HL-60 (cell line): ENCODE measurements around the gene LRRC4C.

Experiments
- DNase-seq, 2 experiments: peaks; one replicate each; pipeline ENCODE4 v3.0.0-alpha.2; 2010 to 2020; ENCODE audit warnings: low read depth in 1 of 2, low spot score in 1 of 2
- H3K27ac ChIP-seq: fragments of 250-450 bp; sonication (Bioruptor Pico); replicated peaks from 2 replicates; pipeline ENCODE4 v1.5.1; 2020; ENCODE audit warnings: mild to moderate bottlenecking, moderate library complexity
- H3K27me3 ChIP-seq: fragments of 250-450 bp; sonication (Bioruptor Pico); 2 replicates; pipeline ENCODE4 v1.5.1; 2021; ENCODE audit warnings: mild to moderate bottlenecking, moderate library complexity; ENCODE audit not compliant: insufficient read depth, poor library complexity, severe bottlenecking
- H3K4me3 ChIP-seq: replicated peaks from 2 replicates; pipeline ENCODE4 v1.5.1; 2011; ENCODE audit warnings: mild to moderate bottlenecking, control low read depth, low read length; ENCODE audit not compliant: insufficient read depth
- CTCF ChIP-seq: IDR thresholded peaks from one replicate; pipeline ENCODE4 v1.5.1; 2011; ENCODE audit warnings: low read length, control low read depth, inconsistent platforms; ENCODE audit not compliant: insufficient read depth
- GABPA ChIP-seq: IDR thresholded peaks from 2 replicates; pipeline ENCODE4 v1.6.1; 2012; ENCODE audit warnings: low read depth
- POLR2AphosphoS5 ChIP-seq: IDR thresholded peaks from 2 replicates; pipeline ENCODE4 v1.6.1; 2012; ENCODE audit warnings: low read depth
- REST ChIP-seq: IDR thresholded peaks from 2 replicates; pipeline ENCODE4 v1.6.1; 2012; ENCODE audit warnings: low read depth; ENCODE audit not compliant: insufficient replicate concordance
- SPI1 ChIP-seq: IDR thresholded peaks from 2 replicates; pipeline ENCODE4 v1.6.1; 2012; ENCODE audit warnings: low read depth, mild to moderate bottlenecking, borderline replicate concordance

Gene LRRC4C

GRCh38 chr11:40759341-40759740 is 700.1 kb downstream of the LRRC4C start:
- Histone ChIP-seq H3K27ac (no peak overlapping the region), H3K27me3 (no peaks in the 10 kb centered on the region), H3K4me3 (no peak overlapping the region)
- no peak for TF ChIP-seq SPI1
- TF ChIP-seq REST: no peak
- no peak for TF ChIP-seq CTCF
- no peak for TF ChIP-seq GABPA
- no peak for TF ChIP-seq POLR2AphosphoS5
- no peak for DNase-seq

GRCh38 chr11:40754297-40754696 is 705.2 kb downstream of the LRRC4C start:
- H3K27me3 ChIP-seq: no peaks in the 10 kb centered on the region
- no peak overlapping the region for H3K27ac ChIP-seq
- TF ChIP-seq CTCF (no peak), GABPA (no peak), POLR2AphosphoS5 (no peak), REST (no peak), SPI1 (no peak)
- DNase-seq: no peak
- no peak overlapping the region for H3K4me3 ChIP-seq

- Histone ChIP-seq H3K4me3 (no peak overlapping the region), H3K27ac (no peak overlapping the region), H3K27me3 (no peaks in the 10 kb centered on the region)
- no peak for DNase-seq
- TF ChIP-seq CTCF: no peak
- TF ChIP-seq GABPA: no peak
- no peak for TF ChIP-seq POLR2AphosphoS5
- TF ChIP-seq SPI1: no peak
- no peak for TF ChIP-seq REST
These were observed 713.2 kb downstream of the LRRC4C start for GRCh38 chr11:40746282-40746681.
